PC-9 (cell line): ENCODE results near the gene FARP1. TPM values are rescaled to one million over a fixed set of nuclear protein-coding genes. Genes with fewer than 3 reads are reported as not detected.

ENCODE experiments used
- BruUV-seq: library from RNA; stranded (reverse); fragments of 400-500 nt; replicated peaks from 2 replicates; lab custom pipeline; 2021; lab: Mats Ljungman, UMichigan
- CTCF ChIA-PET: fragments of 300-600 bp; sonication (Branson Sonifier 250); formaldehyde crosslinking; loops from one replicate; lab custom pipeline; 2022; ENCODE audit warnings: antibody characterized with exemption; lab: Charles Lee
- POLR2A ChIA-PET: fragments of 300-600 bp; sonication (Branson Sonifier 250); formaldehyde crosslinking; loops from one replicate; lab custom pipeline; 2022; ENCODE audit warnings: antibody characterized with exemption; ENCODE audit not compliant: unreplicated experiment; lab: Charles Lee
- DNase-seq, 2 experiments: peaks; one replicate each; pipeline versions ENCODE4 v3.0.0 to v3.0.0-alpha.2; 2015 to 2022; ENCODE audit warnings: mixed read lengths in 1 of 2
- H2AFZ ChIP-seq: fragments of 200-600 bp; sonication (generic); 2 replicates; pipeline ENCODE4 v1.8.1; 2017; ENCODE audit warnings: antibody characterized with exemption
- H3F3A ChIP-seq: fragments of 200-600 bp; sonication (generic); 2 replicates; pipeline ENCODE4 v1.8.1; 2017; ENCODE audit warnings: antibody characterized with exemption, mild to moderate bottlenecking, low read depth; ENCODE audit not compliant: insufficient read depth
- H3K27ac ChIP-seq: fragments of 200-600 bp; sonication (generic); 2 replicates; pipeline ENCODE4 v1.6.1; 2016; ENCODE audit warnings: mixed run types
- H3K27me3 ChIP-seq: fragments of 200-600 bp; sonication (generic); 2 replicates; pipeline ENCODE4 v1.6.1; 2016; ENCODE audit warnings: low read depth, mixed run types; ENCODE audit not compliant: insufficient read depth
- H3K36me3 ChIP-seq: fragments of 200-600 bp; sonication (generic); 2 replicates; pipeline ENCODE4 v1.6.1; 2016; ENCODE audit warnings: low read depth, mixed run types
- H3K4me1 ChIP-seq: fragments of 200-600 bp; sonication (generic); replicated peaks from 2 replicates; pipeline ENCODE4 v1.6.1; 2016; ENCODE audit warnings: mixed run types; ENCODE audit not compliant: insufficient read depth
- H3K4me2 ChIP-seq: fragments of 200-600 bp; sonication (generic); 2 replicates; pipeline ENCODE4 v1.6.1; 2017; ENCODE audit warnings: mixed run types
- H3K4me3 ChIP-seq: fragments of 200-600 bp; sonication (generic); 2 replicates; pipeline ENCODE4 v1.6.1; 2016; ENCODE audit warnings: mixed run types
- H3K79me2 ChIP-seq: fragments of 200-600 bp; sonication (generic); 2 replicates; pipeline ENCODE4 v1.6.1; 2017; ENCODE audit warnings: low read depth, mixed run types
- H3K9me2 ChIP-seq: fragments of 200-600 bp; sonication (generic); 2 replicates; pipeline ENCODE4 v1.8.1; 2017; ENCODE audit warnings: mild to moderate bottlenecking; ENCODE audit not compliant: insufficient read depth
- H3K9me3 ChIP-seq: fragments of 200-600 bp; sonication (generic); 2 replicates; pipeline ENCODE4 v1.8.1; 2016; ENCODE audit warnings: low read depth; ENCODE audit not compliant: insufficient read depth
- H4K20me1 ChIP-seq: fragments of 200-600 bp; sonication (generic); 2 replicates; pipeline ENCODE4 v1.8.1; 2017; ENCODE audit not compliant: insufficient read depth
- EZH2 ChIP-seq: fragments of 200-600 bp; sonication (generic); IDR thresholded peaks from 2 replicates; pipeline ENCODE4 v1.8.0; 2017; ENCODE audit warnings: antibody characterized with exemption, low read depth
- intact Hi-C: fragments of 100-400 bp; cut with micrococcal nuclease; formaldehyde crosslinking; loops from one replicate; pipeline ENCODE4 v1.10.0; 2022; ENCODE audit not compliant: unreplicated experiment
- total RNA-seq: library from RNA; stranded (reverse); gene quantifications from 2 replicates; pipeline ENCODE4 v1.2.3, GENCODE V29; 2021
- TF ChIP-seq, protein P1 (sequence below): fragments of 200-600 bp; sonication (generic); conservative IDR thresholded peaks from 2 replicates; pipeline ENCODE4 v1.6.1; 2017; ENCODE audit warnings: mixed run types, antibody characterized with exemption, mild to moderate bottlenecking, moderate library complexity

Gene FARP1
- total RNA-seq, 1 experiment from 2014 or later = 62.1 TPM

GRCh38 chr13:98429531-98429930 is 286.6 kb downstream of the FARP1 start:
- H3K27me3 ChIP-seq = no peaks in the 10 kb centered on the region
- no peak overlapping the region for H2AFZ ChIP-seq
- no TSS peak for BruUV-seq
- ChIA-PET POLR2A (no interaction called here), CTCF (no interaction called here)
- H3F3A ChIP-seq = 0 out of 2 replicates have a peak, but pooled peaks cover 3% of the 10 kb centered on the region
- H3K27ac ChIP-seq = no peak overlapping the region
- H3K9me2 ChIP-seq = no peaks in the 10 kb centered on the region
- no peaks in the 10 kb centered on the region for H4K20me1 ChIP-seq
- intact Hi-C loops = no loop called here
- DNase-seq = no peak
- H3K4me1 ChIP-seq = peaks cover 10% of the 10 kb centered on the region
- TF ChIP-seq EZH2 = no peak
- TF ChIP-seq, protein P1, sequence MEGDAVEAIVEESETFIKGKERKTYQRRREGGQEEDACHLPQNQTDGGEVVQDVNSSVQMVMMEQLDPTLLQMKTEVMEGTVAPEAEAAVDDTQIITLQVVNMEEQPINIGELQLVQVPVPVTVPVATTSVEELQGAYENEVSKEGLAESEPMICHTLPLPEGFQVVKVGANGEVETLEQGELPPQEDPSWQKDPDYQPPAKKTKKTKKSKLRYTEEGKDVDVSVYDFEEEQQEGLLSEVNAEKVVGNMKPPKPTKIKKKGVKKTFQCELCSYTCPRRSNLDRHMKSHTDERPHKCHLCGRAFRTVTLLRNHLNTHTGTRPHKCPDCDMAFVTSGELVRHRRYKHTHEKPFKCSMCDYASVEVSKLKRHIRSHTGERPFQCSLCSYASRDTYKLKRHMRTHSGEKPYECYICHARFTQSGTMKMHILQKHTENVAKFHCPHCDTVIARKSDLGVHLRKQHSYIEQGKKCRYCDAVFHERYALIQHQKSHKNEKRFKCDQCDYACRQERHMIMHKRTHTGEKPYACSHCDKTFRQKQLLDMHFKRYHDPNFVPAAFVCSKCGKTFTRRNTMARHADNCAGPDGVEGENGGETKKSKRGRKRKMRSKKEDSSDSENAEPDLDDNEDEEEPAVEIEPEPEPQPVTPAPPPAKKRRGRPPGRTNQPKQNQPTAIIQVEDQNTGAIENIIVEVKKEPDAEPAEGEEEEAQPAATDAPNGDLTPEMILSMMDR = no peak
- H3K4me3 ChIP-seq = no peak overlapping the region
- no peaks in the 10 kb centered on the region for H3K9me3 ChIP-seq
- H3K4me2 ChIP-seq = no peak overlapping the region
- no peaks in the 10 kb centered on the region for H3K79me2 ChIP-seq
- no peaks in the 10 kb centered on the region for H3K36me3 ChIP-seq

DNA sequence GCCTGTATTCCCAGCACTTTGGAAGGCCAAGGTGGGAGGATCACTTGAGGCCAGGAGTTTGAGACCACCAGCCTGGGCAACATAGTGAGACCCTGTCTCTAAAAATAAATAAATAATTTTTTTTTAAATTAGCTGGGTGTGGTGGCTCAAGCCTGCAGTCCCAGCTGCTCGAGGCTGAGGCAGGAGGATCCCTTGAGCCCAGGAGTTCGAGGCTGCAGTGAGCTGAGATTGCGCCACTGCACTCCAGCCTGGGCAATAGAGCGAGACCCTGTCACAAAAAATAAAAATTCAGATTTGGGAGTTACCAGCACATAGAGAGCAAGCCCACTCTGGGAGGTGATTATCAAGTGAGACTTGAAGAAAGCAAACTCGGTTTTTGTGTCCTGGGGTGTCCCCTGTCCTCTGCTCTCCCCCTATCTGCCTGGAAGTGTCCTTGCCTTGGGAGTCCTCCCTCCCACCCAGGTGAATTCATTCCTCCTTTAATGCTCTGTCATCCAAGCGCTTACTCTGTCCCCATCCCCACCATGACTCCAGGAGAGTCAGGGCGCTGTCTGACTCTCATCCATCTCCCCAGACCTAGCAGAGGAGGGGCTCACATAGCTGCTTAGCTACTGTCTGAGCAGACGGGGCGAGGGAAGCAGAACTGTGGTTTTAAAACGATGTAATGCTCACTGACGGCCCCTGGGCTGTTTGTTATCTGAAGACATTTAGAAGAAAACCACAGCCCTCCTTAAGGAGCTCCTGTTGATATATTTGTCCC is 287.3 kb downstream of the FARP1 start:
- no peaks in the 10 kb centered on the region for H4K20me1 ChIP-seq
- H3K79me2 ChIP-seq = no peaks in the 10 kb centered on the region
- H3K27me3 ChIP-seq = no peaks in the 10 kb centered on the region
- peaks cover 10% of the 10 kb centered on the region for H3K4me1 ChIP-seq
- no peaks in the 10 kb centered on the region for H3K9me2 ChIP-seq
- H3K27ac ChIP-seq = no peak overlapping the region
- TF ChIP-seq, protein P1 = no peak
- TF ChIP-seq EZH2 = no peak
- H3K4me2 ChIP-seq = no peak overlapping the region
- POLR2A ChIA-PET = interaction anchor here (0.7 kb wide), 1 partner anchor 257 kb away, joined by 3 read pairs; no protein-coding TSS in a partner anchor
- peaks cover 5% of the 10 kb centered on the region; the same call in 1 of the 2 replicates for H3F3A ChIP-seq
- no peak overlapping the region for H3K4me3 ChIP-seq
- no TSS peak for BruUV-seq
- no peaks in the 10 kb centered on the region for H3K9me3 ChIP-seq
- no peaks in the 10 kb centered on the region for H3K36me3 ChIP-seq
- CTCF ChIA-PET = interaction anchor here (0.7 kb wide), 1 partner anchor 138 kb away, joined by 4 read pairs; no protein-coding TSS in a partner anchor
- DNase-seq = no peak
- intact Hi-C loops = loop anchor here (2.0 to 5.0 kb wide), 2 partner anchors 398 to 575 kb away; no protein-coding TSS in a partner anchor
- no peak overlapping the region for H2AFZ ChIP-seq

DNA sequence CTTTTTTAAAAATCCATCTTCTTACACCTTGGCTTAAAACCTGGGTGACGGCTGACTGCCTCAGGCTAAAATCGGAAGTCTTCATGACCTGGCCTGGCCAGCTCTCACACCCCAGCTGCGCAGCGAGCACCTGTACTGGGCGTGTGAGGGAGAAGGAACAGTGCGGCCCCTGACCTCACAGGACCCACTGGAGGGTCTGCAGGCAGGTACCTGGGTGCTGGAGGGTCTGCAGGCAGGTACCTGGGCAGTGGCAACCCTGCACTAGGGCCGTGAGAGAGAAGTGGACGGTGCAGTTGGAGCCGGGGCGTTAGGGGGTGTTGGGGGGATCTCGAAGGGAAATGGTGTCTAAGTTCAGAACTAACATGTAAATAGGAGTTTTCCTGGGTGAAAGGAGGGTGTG is 289.7 kb downstream of the FARP1 start:
- BruUV-seq = no TSS peak
- intact Hi-C loops = loop anchor here (5.0 kb wide), 1 partner anchor 400 kb away; no protein-coding TSS in a partner anchor
- TF ChIP-seq, protein P1 = no peak
- no peak for TF ChIP-seq EZH2

More for the DNA sequence above, 289.7 kb downstream of the FARP1 start:
- H3K9me3 ChIP-seq = no peaks in the 10 kb centered on the region
- peaks cover 6% of the 10 kb centered on the region; the same call in 1 of the 2 replicates for H3F3A ChIP-seq
- H2AFZ ChIP-seq = no peak overlapping the region
- POLR2A ChIA-PET = no interaction called here
- no peak for DNase-seq
- H3K36me3 ChIP-seq = no peaks in the 10 kb centered on the region
- no peak overlapping the region for H3K27ac ChIP-seq
- no peak overlapping the region for H3K4me2 ChIP-seq
- peaks cover 10% of the 10 kb centered on the region for H3K4me1 ChIP-seq
- H3K79me2 ChIP-seq = no peaks in the 10 kb centered on the region
- H3K9me2 ChIP-seq = no peaks in the 10 kb centered on the region
- no peaks in the 10 kb centered on the region for H4K20me1 ChIP-seq
- no peak overlapping the region for H3K4me3 ChIP-seq
- CTCF ChIA-PET = no interaction called here
- no peaks in the 10 kb centered on the region for H3K27me3 ChIP-seq
